Activated CD8-positive, alpha-beta memory T cell treated with anti-CD3 and anti-CD28 coated beads for 4 hours (primary cell): ENCODE measurements around the gene DACH1.

Experiments used
- DNase-seq, 2 donors: peaks; one replicate each; pipeline ENCODE4 v3.0.0-alpha.2; 2020; ENCODE audit warnings: low read depth in 2 of 2

The DACH1 gene

DNA sequence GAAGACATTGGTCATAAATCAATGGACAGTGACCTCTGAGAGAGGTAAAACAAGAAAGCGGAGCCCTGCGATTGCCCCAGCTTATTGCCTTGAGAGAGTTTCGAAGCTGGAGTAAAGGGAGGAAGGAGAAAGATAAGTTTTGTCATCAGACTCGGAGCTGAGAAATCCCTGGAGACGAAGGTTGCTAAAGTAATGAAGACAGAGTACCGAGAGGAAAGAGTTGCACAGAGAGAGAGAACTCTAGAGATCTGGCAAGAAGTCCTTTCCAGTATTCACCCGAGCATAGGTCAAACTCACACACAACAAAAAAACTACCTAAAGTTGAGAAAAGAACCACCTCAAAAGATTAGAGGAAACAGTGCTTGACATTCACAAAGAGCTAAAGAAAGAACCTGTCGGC is 472.0 kb downstream of the DACH1 start:
- DNase-seq = no peak

DNA sequence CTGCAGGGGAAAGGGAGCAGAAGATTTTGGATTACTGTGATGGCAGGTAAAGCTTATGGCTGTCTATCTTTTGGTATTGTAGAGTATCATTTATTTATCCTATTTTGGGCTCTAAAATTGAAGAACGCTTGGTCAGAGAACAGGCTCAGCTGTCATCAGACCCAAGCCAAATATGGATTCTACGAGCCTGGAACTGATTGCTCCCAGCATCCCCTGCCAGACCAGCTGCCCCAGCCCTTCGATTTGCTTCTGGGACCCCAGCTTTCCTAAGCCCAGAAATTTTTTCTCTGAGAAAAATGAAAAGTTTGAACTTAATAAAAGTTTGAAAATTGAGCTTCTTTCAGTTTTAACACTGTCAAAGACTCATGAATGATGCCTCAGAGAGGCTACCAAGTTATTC is 472.8 kb downstream of the DACH1 start:
- no peak for DNase-seq
